ENCODE measurements around the gene RALGDS.

RALGDS gene

DNA sequence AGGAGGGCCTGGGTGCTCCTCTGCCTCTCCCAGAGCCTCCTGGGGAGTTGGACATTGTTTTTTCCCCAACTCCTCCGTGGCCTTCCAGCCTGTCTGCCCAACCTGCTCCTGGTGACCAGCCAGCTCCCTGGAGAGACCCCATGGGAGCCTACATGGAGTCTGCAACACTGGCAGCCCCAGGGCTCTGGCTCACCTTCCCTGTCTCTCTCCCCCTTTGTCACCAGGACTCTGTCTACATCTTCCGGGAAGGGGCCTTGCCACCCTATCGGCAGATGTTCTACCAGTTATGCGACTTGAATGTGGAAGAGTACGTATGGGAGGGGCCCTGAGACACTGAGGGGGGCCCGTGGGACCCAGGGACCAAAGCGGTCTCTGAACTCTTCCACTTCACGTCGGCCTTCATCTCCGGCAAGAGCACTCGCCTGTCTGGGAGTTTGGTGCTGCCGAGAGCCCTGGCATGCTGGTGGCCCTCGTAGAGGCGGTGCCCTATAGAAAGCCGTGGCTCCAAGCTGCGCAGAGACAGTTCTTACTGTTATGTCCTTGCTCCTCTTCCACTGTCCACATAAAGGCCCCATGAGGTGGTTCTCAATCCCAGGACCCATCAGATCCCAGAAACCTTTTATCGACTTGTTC lies 65.1 kb downstream of the RALGDS start:
- Mint-ChIP-seq H3K9me3 (no peaks in the 10 kb centered on the region), H3K27me3 (no peaks in the 10 kb centered on the region), H3K4me3 (peak overlapping the region; percentile 62), H3K4me1 (peaks cover 46% of the 10 kb centered on the region), H3K36me3 (peaks cover 7% of the 10 kb centered on the region), H3K27ac (peak overlapping the region; percentile 55)

DNA sequence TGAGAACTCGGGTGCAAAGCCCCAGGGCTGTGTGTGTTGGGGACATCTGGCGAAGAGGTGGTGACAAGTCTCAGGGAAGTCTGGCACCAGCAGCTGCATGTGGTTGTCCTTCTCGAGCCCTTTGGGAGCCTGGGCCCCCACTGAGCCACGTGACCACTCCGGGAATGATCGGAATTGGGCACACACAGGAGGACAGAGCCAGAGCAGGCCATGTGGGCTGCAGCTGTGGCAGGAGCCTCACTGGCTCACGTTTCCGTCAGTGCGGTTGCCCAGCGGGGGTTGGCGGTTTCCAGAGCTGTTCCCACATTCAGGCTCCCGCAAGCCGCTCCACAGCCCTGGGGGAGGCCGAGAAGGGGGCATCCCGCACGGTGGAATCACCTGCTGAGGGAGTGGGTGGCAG lies 66.1 kb downstream of the RALGDS start:
- no peaks in the 10 kb centered on the region for H3K27me3 Mint-ChIP-seq
- H3K4me1 Mint-ChIP-seq: peaks cover 39% of the 10 kb centered on the region
- H3K27ac Mint-ChIP-seq: no peak overlapping the region
- H3K4me3 Mint-ChIP-seq: no peak overlapping the region
- H3K9me3 Mint-ChIP-seq: no peaks in the 10 kb centered on the region
- peaks cover 7% of the 10 kb centered on the region for H3K36me3 Mint-ChIP-seq

DNA sequence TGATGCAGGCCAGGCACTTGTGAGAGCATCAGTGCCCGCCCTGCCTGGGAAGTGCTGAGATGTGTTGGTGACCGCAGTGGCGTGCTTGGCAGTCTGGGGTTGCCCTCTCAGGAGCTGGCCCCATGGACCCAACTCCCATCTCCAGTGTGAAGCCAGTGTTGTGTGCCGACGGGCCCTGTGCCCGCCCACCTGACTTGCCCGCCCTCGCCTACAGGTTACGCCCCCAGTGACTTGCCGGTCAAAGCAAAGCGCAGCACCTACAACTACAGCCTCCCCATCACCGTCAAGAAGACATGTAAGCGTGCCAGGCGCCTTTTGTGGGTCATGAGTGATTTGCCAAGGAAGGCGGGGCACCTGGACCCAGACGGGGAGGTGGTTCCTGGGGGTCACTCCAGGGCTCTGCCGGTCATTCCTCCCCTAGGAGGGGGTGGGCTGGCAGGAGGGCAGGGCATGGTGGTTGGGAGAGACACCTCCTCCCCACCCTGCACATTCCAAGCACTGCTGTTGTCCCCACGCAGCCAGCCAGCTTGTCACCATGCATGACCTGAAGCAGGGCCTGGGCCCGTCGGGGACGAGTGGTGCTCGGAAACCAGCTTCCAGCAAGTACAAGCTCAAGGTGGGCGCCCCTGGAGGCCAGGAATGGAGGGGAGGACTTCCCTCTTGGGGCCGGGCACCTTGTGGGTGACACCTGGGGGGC lies 66.7 kb downstream of the RALGDS start:
- Mint-ChIP-seq H3K4me1 (peaks cover 33% of the 10 kb centered on the region), H3K27ac (no peak overlapping the region), H3K36me3 (peaks cover 7% of the 10 kb centered on the region), H3K4me3 (no peak overlapping the region), H3K9me3 (no peaks in the 10 kb centered on the region), H3K27me3 (no peaks in the 10 kb centered on the region)

DNA sequence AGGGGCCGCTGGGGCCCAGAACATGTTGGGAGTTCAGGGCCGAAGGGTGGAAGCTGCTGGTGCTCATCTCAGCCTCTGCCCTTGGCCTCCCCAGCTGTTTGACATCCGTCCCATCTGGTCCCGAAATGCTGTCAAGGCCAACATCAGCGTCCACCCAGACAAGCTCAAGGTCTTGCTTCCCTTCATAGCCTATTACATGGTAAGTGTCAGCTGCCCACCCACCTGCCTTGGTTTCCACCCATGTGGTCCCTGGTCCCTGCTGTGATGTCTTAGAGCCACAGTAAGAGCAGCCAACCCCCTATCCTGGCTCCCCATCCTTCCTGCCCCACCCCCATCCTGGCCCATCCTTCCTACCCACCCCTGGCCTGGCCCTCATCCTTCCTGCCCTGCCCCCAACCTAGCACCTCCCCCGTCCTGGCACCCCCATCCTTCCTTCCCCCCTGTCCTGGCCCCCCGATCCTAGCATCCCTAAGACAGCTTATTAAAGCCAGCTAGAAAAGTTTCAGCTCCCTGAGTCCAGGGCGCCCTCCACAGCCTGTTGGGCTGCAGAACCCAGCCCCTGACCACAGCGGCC lies 69.0 kb downstream of the RALGDS start:
- Mint-ChIP-seq H3K4me3 (no peak overlapping the region), H3K27me3 (no peaks in the 10 kb centered on the region), H3K4me1 (peaks cover 10% of the 10 kb centered on the region), H3K9me3 (no peaks in the 10 kb centered on the region), H3K36me3 (peaks cover 9% of the 10 kb centered on the region), H3K27ac (no peak overlapping the region)

DNA sequence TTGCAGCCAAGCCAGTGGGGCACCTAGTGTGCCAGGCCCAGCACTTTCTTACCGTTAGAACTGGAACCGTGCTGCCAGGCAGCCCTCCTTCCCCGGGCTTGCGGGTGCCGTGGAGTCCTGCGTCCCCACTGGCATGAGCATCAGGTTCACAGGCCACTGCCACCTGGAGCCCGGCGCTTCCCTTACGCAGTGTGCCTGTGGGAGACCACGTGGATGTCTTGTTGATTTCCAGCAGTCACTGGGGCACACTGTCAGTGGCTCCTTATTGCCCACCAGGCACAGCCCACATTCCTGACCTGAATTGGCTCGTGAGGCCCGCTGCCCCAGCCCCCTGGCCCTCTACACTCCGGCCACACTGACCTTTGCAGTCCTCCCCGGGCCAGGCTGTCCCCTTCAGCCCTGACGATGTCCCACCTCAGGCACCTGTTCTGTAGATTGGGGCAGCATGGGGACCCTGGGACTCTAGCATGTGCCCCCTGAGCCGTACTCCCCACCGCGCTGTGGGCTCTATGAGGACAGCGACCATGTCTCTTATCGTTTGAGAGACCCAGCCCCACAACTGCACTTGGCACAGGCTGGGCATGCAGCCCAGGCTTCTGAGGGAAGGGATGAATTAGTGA lies 69.6 kb downstream of the RALGDS start:
- Mint-ChIP-seq H3K27ac (no peak overlapping the region), H3K4me1 (peaks cover 6% of the 10 kb centered on the region), H3K4me3 (no peak overlapping the region), H3K9me3 (no peaks in the 10 kb centered on the region), H3K27me3 (no peaks in the 10 kb centered on the region), H3K36me3 (peaks cover 9% of the 10 kb centered on the region)

DNA sequence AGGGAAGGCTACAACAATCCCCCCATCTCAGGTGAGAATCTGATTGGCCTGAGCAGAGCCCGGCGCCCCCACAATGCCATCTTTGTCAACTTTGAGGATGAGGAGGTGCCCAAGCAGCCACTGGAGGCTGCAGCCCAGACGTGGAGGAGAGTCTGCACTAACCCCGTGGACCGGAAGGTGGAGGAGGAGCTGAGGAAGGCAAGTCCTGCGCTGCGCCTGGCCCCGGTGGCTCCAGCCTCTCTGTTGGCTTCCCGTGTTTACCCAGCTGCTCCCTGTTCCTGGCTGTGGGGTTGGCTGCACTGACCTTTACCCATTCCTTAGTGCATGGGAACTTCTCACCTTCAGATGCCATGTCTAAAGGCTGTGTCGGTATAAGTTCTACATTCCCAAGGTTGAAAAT lies 70.3 kb downstream of the RALGDS start:
- Mint-ChIP-seq H3K4me1 (peaks cover under 1% of the 10 kb centered on the region), H3K27ac (no peak overlapping the region), H3K9me3 (no peaks in the 10 kb centered on the region), H3K27me3 (no peaks in the 10 kb centered on the region), H3K36me3 (peaks cover 9% of the 10 kb centered on the region), H3K4me3 (no peak overlapping the region)

DNA sequence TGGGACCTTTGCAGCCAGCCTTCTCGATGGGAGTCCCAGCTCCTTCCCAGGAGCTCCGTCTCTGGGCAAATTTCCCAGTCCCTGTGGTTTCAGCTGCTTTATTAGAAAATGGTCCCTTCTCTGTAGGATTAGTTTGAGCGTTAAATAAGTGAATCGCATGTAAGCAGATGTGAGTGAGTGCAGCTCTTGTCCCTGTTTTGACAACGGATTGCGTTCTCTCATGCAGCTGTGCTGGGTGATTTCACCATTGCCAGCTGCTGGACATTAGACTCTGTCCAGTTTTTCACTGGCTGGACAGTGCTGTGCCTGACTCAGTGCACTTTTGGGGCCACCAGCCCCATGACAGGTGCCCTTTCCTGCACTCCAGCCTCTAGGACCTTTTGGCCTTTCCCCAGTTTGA lies 70.9 kb downstream of the RALGDS start:
- H3K9me3 Mint-ChIP-seq: no peaks in the 10 kb centered on the region
- no peaks in the 10 kb centered on the region for H3K27me3 Mint-ChIP-seq
- H3K4me3 Mint-ChIP-seq: no peak overlapping the region
- H3K4me1 Mint-ChIP-seq: no peaks in the 10 kb centered on the region
- H3K36me3 Mint-ChIP-seq: peaks cover 9% of the 10 kb centered on the region
- H3K27ac Mint-ChIP-seq: no peak overlapping the region

DNA sequence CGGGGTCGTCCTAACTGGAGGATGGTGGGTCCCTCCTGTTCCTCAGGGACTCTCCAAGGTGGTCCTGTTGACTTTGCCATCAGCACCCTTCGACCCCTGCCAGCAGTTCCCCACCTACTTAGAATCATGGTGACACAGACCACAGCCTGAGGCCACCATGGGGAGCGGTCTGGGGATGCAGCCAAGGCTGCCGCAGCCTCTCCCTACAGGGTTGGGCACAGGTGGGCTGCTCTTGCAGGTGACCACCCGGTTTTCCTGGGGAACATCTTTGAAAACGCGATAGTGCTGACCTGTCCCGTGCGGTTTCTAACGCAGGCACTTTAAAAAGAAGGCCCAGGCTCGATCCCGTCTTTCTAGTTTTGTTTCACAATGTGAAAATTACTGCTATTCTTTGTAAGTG lies 72.0 kb downstream of the RALGDS start:
- Mint-ChIP-seq H3K27ac (peak overlapping the region; percentile 35), H3K27me3 (no peaks in the 10 kb centered on the region), H3K36me3 (peaks cover 7% of the 10 kb centered on the region), H3K9me3 (no peaks in the 10 kb centered on the region), H3K4me3 (no peak overlapping the region), H3K4me1 (peaks cover 4% of the 10 kb centered on the region)

DNA sequence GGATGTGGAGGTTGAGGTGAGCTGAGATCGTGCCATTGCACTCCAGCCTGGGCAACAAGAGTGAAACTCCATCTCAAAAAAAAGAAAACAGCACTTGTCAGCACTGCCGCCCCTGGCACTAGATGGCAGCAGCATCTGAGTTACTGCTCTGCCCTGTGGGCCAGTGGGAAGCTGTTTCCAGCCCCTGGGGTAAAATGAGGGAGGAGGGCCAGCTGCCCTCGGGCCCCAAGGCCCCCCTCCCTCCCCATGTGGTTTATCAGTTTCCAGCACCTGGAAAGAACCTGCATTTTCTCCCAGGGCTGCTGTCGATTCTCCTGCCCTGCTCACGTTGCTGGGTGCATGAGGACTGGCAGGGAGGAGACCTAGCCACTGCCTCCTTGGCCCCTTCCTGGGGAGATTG lies 72.4 kb downstream of the RALGDS start:
- no peaks in the 10 kb centered on the region for H3K27me3 Mint-ChIP-seq
- H3K9me3 Mint-ChIP-seq: no peaks in the 10 kb centered on the region
- H3K4me3 Mint-ChIP-seq: no peak overlapping the region
- H3K4me1 Mint-ChIP-seq: peaks cover 4% of the 10 kb centered on the region
- peaks cover 2% of the 10 kb centered on the region for H3K36me3 Mint-ChIP-seq
- no peak overlapping the region for H3K27ac Mint-ChIP-seq

All from activated naive CD4-positive, alpha-beta T cell treated with anti-CD3 and anti-CD28 coated beads, Interleukin-2, amount 50 U/mL, for 24 hours (primary cell).